ENCODE results near the gene CWC15. TPM values are rescaled to one million over a fixed set of nuclear protein-coding genes. Genes with fewer than 3 reads are reported as not detected.

Gene CWC15
- polyA plus RNA-seq, 1 of the 3 experiments (the other 2 are of a cell fraction), result 27.0 TPM

GRCh38 chr11:94987378-94987777 is 14.0 kb upstream of the CWC15 start:
- ChIA-PET CTCF (interaction anchor here (0.9 kb wide), 1 partner anchor 47 kb away, joined by 4 read pairs; no protein-coding TSS in a partner anchor), POLR2A (no interaction called here)
- no peaks in the 10 kb centered on the region for H3K9me2 ChIP-seq
- no peaks in the 10 kb centered on the region for H3K27me3 ChIP-seq (ENCODE audit: insufficient read depth)
- H3K27ac ChIP-seq (ENCODE audit: low read depth in 2 of 2, low read length in 1 of 2), result no peak overlapping the region
- H3F3A ChIP-seq (replicated peaks; ENCODE audit: insufficient read depth), result no peaks in the 10 kb centered on the region
- 75% methylated on average over 4 of the region's 4 CpGs for WGBS (ENCODE audit: low lambda C conversion rate)
- no peak overlapping the region for H3K9ac ChIP-seq
- TF ChIP-seq CTCF (IDR thresholded peaks at IDR 0.05) (no peak), IRF3 (IDR thresholded peaks at IDR 0.05; ENCODE audit: low read depth, low read length) (no peak), RXRA (IDR thresholded peaks at IDR 0.05; ENCODE audit: borderline replicate concordance, low read depth) (no peak), CHD2 (IDR thresholded peaks at IDR 0.05; ENCODE audit: low read length, partially characterized antibody) (no peak), MAX (IDR thresholded peaks at IDR 0.05; ENCODE audit: low read depth) (no peak), RAD21 (IDR thresholded peaks at IDR 0.05; ENCODE audit: low read length) (no peak), RFX5 (IDR thresholded peaks at IDR 0.05; ENCODE audit: low read length) (no peak), MEF2A (IDR thresholded peaks at IDR 0.05; ENCODE audit: borderline replicate concordance, low read depth) (no peak), USF2 (IDR thresholded peaks at IDR 0.05; ENCODE audit: borderline replicate concordance, low read depth, low read length) (no peak), FOXJ3 (CRISPR knock-in tag; IDR thresholded peaks at IDR 0.05) (no peak), FOSL2 (IDR thresholded peaks at IDR 0.05; ENCODE audit: borderline replicate concordance, low read depth) (no peak), EZH2phosphoT487 (IDR thresholded peaks at IDR 0.05; ENCODE audit: borderline replicate concordance, low read depth) (no peak), REST (IDR thresholded peaks at IDR 0.05; ENCODE audit: low read depth, low read length) (no peak), SMC3 (IDR thresholded peaks at IDR 0.05; ENCODE audit: low read depth, low read length) (no peak), PBX3 (IDR thresholded peaks at IDR 0.05) (no peak), TAF1 (IDR thresholded peaks at IDR 0.05; ENCODE audit: borderline replicate concordance, low read depth, low read length) (no peak), MXI1 (IDR thresholded peaks at IDR 0.05; ENCODE audit: low read depth, low read length) (no peak), GABPA (IDR thresholded peaks at IDR 0.05; ENCODE audit: low read depth) (no peak)
- H3K4me2 ChIP-seq, result no peak overlapping the region
- no peak overlapping the region for H2AFZ ChIP-seq (ENCODE audit: low read depth)
- H3K79me2 ChIP-seq (ENCODE audit: insufficient read depth), result no peaks in the 10 kb centered on the region
- H3K36me3 ChIP-seq (replicated peaks in 1 of 2; ENCODE audit: control insufficient read depth in 1 of 2, insufficient read depth in 2 of 2, low read length in 1 of 2), result no peaks in the 10 kb centered on the region
- no peaks in the 10 kb centered on the region for H4K20me1 ChIP-seq (ENCODE audit: insufficient read depth)
- DNase-seq, result no peak
- no peaks in the 10 kb centered on the region for H3K4me1 ChIP-seq (ENCODE audit: control insufficient read depth in 1 of 2, insufficient read depth in 2 of 2, low read depth in 1 of 2, low read length in 1 of 2)
- H3K4me3 ChIP-seq (ENCODE audit: low read depth in 2 of 2, low read length in 1 of 2), result no peak overlapping the region
- no peaks in the 10 kb centered on the region for H3K9me3 ChIP-seq
